Measurements from ENCODE around the gene KCNG2.

The KCNG2 gene

DNA sequence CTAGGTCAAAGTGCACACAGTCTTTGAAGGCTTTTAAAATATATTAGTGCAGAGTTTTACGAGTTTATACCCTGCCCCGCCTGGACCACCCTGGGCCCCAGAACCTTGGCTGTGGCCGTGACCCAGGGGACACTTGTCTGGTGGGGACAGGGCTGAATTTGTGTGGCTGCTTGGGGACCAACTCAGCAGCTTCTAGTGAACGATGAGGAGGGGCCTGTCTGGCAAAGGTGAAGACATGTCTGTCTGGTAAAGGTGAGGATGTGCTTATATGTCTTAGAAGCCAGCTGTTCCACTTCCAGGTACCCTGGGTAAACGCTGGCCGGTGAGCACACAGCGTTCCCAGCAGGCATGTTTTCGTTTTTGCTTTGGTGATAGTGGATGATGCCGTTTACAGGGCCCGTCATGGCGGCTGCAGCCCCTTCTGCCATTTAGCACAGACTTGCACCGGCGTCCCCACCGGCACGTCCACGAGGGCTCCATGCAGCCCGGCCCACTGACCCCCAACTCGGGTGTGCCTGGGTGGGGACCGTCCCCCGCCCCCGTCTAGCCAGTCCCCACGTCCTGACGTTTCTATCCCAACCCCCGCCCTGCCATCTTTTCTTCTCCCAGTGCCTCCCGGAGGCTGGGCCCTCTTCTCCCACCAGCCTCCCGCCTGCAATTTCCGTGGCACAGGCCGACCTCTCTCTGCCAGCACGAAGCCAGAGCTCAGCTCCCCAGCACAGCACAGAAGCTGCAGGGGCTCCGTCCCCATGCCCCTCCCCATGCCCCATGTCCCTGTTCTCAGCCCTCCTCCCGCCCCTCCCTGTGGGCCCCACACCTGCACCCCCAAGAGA lies 85.9 kb downstream of the KCNG2 start:
- no peak for DNase-seq (ENCODE audit: low read depth in 2 of 3, low spot score in 1 of 3)

- DNase-seq (ENCODE audit: low read depth in 2 of 3, low spot score in 1 of 3): no peak
Observed at GRCh38 chr18:79884294-79884962, 86.7 kb downstream of the KCNG2 start.

- DNase-seq (ENCODE audit: low read depth in 2 of 3, low spot score in 1 of 3): no peak
Observed at GRCh38 chr18:79884963-79885728, 87.4 kb downstream of the KCNG2 start.

GRCh38 chr18:79887181-79888000 lies 89.7 kb downstream of the KCNG2 start:
- DNase-seq (ENCODE audit: low read depth in 2 of 3, low spot score in 1 of 3): no peak

DNA sequence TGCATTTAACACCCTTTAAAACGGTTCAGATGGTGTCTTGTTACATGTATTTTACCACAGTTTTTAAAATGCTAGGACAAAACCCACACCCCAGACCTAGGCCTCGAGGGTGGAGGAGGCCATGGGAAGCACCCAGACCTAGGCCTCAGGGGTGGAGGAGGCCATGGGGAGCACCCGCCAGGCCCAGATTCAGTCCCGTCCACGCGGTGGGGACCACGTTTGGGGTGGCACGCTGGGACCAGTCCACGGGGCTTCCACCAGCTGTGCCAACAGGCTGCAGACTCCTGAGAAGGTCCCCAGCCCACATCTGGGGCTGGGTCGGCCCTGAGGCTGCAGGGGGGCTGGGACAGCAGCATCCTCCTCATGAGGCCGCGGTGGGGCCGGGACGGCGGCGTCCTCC lies 90.3 kb downstream of the KCNG2 start:
- no peak for DNase-seq (ENCODE audit: low read depth in 2 of 3, low spot score in 1 of 3)

- no peak for DNase-seq (ENCODE audit: low read depth in 2 of 3, low spot score in 1 of 3)
Observed at GRCh38 chr18:79889569-79889968, 91.8 kb downstream of the KCNG2 start.

GRCh38 chr18:79890674-79891073 lies 92.9 kb downstream of the KCNG2 start:
- peak in 2 of 3 donors; percentile 9 to 14 for DNase-seq (ENCODE audit: low read depth in 2 of 3, low spot score in 1 of 3)

GRCh38 chr18:79896738-79897137 lies 99.0 kb downstream of the KCNG2 start:
- no peak for DNase-seq (ENCODE audit: low read depth in 2 of 3, low spot score in 1 of 3)

- no peak for DNase-seq (ENCODE audit: low read depth in 2 of 3, low spot score in 1 of 3)
Observed at GRCh38 chr18:79897940-79898625, 100.3 kb downstream of the KCNG2 start.

DNA sequence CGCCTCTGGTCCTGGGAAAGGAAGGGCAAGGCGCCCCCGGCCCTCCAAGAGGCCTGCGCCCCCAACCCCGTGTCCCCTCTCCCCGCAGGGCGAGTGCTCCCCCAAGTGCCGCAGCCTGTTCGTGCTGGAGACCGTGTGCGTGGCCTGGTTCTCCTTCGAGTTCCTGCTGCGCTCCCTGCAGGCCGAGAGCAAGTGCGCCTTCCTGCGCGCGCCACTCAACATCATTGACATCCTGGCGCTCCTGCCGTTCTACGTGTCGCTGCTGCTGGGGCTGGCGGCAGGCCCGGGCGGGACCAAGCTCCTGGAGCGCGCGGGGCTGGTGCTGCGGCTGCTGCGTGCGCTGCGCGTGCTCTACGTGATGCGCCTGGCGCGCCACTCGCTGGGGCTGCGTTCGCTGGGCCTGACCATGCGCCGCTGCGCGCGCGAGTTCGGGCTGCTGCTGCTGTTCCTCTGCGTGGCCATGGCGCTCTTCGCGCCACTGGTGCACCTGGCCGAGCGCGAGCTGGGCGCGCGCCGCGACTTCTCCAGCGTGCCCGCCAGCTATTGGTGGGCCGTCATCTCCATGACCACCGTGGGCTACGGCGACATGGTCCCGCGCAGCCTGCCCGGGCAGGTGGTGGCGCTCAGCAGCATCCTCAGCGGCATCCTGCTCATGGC lies 101.3 kb downstream of the KCNG2 start:
- DNase-seq (ENCODE audit: low read depth in 2 of 3, low spot score in 1 of 3): no peak

DNA sequence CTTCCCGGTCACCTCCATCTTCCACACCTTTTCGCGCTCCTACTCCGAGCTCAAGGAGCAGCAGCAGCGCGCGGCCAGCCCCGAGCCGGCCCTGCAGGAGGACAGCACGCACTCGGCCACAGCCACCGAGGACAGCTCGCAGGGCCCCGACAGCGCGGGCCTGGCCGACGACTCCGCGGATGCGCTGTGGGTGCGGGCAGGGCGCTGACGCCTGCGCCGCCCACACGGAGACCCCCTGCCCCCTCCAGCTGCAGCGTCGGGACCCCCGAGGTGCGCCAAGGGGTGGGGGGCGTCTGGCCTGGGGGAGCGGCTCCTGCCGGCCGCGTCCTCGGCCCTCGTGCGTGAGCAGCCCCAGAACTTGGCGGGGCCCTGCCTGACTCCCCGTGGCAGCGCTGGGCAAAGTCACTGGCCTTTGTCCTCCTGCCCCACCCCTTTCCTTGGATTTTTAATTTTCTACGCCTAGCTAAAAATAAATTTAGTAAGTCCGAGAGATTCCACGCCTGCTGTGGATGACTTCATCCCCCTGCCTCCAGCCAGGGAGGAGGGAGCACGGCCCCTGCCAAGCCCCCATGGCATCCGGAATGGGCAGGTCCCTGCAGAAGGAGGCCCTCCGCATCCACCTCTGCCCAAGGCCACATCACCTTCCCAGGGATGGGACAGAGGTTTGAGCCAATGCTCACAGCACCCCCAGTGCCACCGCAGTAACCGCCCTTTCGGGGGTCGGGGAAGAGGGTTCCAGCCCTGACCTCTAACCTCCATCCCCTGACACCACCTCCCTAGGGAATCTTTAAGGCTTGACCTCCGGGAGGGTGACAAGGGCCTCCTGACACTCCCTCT lies 102.1 kb downstream of the KCNG2 start:
- DNase-seq (ENCODE audit: low read depth in 2 of 3, low spot score in 1 of 3): no peak

DNA sequence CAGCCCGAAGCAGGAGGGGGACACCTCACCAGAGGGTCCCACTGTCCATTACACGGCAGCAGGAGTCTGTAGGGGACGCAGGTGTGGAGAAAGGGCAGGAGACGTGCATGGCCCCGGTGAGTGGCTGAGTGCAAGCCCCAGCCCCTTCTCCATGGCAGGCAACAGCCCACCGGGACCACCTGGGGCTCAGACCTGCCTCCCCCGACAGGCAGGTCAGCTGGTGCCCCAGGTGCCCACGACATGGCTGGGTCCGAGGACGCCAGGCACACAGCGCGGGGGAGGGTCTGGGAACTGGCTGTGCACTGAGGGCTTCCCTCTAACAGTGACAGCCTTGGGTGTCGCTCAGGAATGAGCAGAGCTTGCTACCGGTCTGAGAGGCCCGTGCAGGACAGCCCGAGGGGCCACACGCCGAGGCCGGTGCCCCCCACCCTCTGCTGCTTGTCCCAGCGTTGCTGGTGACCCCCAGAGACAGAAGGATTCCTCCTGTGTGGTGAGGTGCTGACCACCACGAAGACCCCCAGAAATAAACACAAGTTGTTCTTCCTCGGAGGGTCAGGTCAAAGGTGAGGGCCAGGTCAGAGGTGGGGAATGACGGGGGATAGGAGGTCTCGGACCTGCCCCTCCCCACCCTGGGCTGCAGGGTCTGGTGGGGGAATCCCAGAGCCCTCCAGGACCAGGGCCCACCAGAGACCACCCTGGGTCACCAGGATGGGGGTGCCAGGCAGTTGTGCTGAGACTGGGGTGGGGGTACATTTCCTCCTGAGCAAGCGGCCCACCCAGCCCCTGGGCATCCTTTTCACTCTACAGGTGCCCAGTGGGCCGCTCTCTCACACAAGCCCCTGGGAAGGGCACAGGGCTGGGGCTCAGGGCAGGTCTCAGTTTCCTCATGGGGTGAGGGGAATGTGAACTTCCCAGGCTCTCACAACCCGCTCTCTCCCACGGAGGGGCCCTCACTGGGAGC lies 103.2 kb downstream of the KCNG2 start:
- no peak for DNase-seq (ENCODE audit: low read depth in 2 of 3, low spot score in 1 of 3)

GRCh38 chr18:79901665-79902064 lies 103.9 kb downstream of the KCNG2 start:
- no peak for DNase-seq (ENCODE audit: low read depth in 2 of 3, low spot score in 1 of 3)

DNA sequence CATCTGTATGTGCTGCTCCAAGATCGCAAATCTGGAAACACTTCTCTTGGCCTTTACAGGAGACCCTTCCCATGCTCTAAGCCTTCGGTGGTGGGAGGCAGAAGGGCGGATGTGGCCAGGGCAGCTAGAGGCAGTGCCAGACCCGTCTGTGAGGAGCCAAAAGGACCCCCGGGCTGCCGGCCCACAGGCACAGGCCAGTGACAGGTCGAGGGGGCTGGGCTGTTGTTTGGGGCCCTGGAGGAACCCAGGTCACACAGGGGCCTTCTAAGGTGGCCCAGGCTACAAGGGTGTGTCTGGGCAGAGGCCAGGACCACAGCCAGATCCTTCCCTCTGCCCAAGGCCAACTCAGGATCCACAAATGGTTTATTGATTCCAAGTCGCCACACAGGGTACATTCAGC lies 104.3 kb downstream of the KCNG2 start:
- no peak for DNase-seq (ENCODE audit: low read depth in 2 of 3, low spot score in 1 of 3)

- no peak for DNase-seq (ENCODE audit: low read depth in 2 of 3, low spot score in 1 of 3)
Observed at GRCh38 chr18:79902640-79903039, 104.9 kb downstream of the KCNG2 start.

- no peak for DNase-seq (ENCODE audit: low read depth in 2 of 3, low spot score in 1 of 3)
Observed at GRCh38 chr18:79903071-79903635, 105.4 kb downstream of the KCNG2 start.

GRCh38 chr18:79903787-79904356 lies 106.1 kb downstream of the KCNG2 start:
- no peak for DNase-seq (ENCODE audit: low read depth in 2 of 3, low spot score in 1 of 3)
